ENCODE data around the gene SUN1. TPM values are rescaled to one million over a fixed set of nuclear protein-coding genes. Genes with fewer than 3 reads are reported as not detected.

SUN1 gene
- total RNA-seq, 1 experiment from 2014 or later = 181 TPM

DNA sequence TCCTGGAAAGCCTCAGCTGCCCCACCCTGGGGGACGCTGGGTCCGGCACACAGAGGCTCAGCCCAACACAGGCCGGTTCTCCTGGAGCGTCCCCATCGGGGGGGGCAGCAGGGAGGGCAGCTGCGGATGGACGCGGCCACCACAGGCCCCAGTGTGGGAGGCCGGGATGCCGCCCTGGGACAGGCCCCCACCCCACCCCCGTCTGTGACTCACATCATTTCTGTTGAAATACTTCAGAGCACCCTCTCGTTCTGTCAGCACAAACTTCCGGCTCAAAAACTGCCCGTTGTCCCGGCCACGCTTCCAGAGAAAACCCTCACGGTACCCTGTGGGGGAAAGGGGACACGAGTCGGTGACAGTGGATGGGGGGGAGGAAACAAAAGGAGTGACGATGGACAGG, 72.6 kb downstream of the SUN1 start:
- Histone ChIP-seq H3K36me3 (ENCODE audit: control insufficient read depth in 1 of 2, insufficient read depth in 2 of 2, low read length in 2 of 2) (no peaks in the 10 kb centered on the region), H4K20me1 (ENCODE audit: insufficient read depth) (no peaks in the 10 kb centered on the region), H3K27me3 (ENCODE audit: insufficient read depth, low read length) (0 out of 2 replicates have a peak, but pooled peaks cover 2% of the 10 kb centered on the region), H3K79me2 (ENCODE audit: insufficient read depth, low read length) (no peaks in the 10 kb centered on the region), H3K9me3 (ENCODE audit: control insufficient read depth in 1 of 2, insufficient read depth in 1 of 2, low read depth in 1 of 2, low read length in 2 of 2) (no peaks in the 10 kb centered on the region), H3K4me3 (replicated peaks in 1 of 2; ENCODE audit: low read depth in 1 of 2, low read length in 2 of 2) (no peak overlapping the region), H2AFZ (ENCODE audit: low read depth, low read length, poor library complexity, severe bottlenecking) (no peak overlapping the region), H3K9me2 (ENCODE audit: insufficient read depth) (no peaks in the 10 kb centered on the region), H3K27ac (ENCODE audit: low read depth, low read length) (no peak overlapping the region), H3K9ac (ENCODE audit: low read length) (no peak overlapping the region), H3K4me1 (ENCODE audit: control insufficient read depth in 1 of 2, insufficient read depth in 2 of 2, low read length in 2 of 2) (peaks cover 10 to 15% of the 10 kb centered on the region in 2 experiments), H3K4me2 (ENCODE audit: low read length) (no peak overlapping the region)
- no peak for ATAC-seq
- BruUV-seq (replicated peaks) = no TSS peak
- TF ChIP-seq POLR2A (IDR thresholded peaks at IDR 0.05; ENCODE audit: borderline replicate concordance, extremely low read depth, insufficient read depth, insufficient read length) (no peak), TCF7L2 (IDR thresholded peaks at IDR 0.05; ENCODE audit: borderline replicate concordance, extremely low read depth, insufficient read depth, insufficient read length) (no peak), EZH2phosphoT487 (IDR thresholded peaks at IDR 0.05; ENCODE audit: borderline replicate concordance) (no peak), JUND (IDR thresholded peaks at IDR 0.05) (no peak), FOSL1 (IDR thresholded peaks at IDR 0.05; ENCODE audit: low read depth) (no peak), SRF (IDR thresholded peaks at IDR 0.05; ENCODE audit: low read depth) (no peak), SIN3A (IDR thresholded peaks at IDR 0.05; ENCODE audit: low read depth) (no peak), EZH2 (IDR thresholded peaks at IDR 0.05) (no peak), ZNF274 (IDR thresholded peaks at IDR 0.05; ENCODE audit: low read depth, low read length) (no peak), YY1 (IDR thresholded peaks at IDR 0.05; ENCODE audit: extremely low read depth, insufficient replicate concordance, low read depth, low read length) (no peak), CEBPB (IDR thresholded peaks at IDR 0.05; ENCODE audit: low read depth) (no peak), RAD21 (IDR thresholded peaks at IDR 0.05; ENCODE audit: low read depth) (no peak), ZFX (IDR thresholded peaks at IDR 0.05) (no peak), CBX3 (IDR thresholded peaks at IDR 0.05; ENCODE audit: low read depth) (no peak)
- TF ChIP-seq, protein P1, sequence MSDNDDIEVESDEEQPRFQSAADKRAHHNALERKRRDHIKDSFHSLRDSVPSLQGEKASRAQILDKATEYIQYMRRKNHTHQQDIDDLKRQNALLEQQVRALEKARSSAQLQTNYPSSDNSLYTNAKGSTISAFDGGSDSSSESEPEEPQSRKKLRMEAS (IDR thresholded peaks at IDR 0.05) = no peak
- TF ChIP-seq, protein P2, sequence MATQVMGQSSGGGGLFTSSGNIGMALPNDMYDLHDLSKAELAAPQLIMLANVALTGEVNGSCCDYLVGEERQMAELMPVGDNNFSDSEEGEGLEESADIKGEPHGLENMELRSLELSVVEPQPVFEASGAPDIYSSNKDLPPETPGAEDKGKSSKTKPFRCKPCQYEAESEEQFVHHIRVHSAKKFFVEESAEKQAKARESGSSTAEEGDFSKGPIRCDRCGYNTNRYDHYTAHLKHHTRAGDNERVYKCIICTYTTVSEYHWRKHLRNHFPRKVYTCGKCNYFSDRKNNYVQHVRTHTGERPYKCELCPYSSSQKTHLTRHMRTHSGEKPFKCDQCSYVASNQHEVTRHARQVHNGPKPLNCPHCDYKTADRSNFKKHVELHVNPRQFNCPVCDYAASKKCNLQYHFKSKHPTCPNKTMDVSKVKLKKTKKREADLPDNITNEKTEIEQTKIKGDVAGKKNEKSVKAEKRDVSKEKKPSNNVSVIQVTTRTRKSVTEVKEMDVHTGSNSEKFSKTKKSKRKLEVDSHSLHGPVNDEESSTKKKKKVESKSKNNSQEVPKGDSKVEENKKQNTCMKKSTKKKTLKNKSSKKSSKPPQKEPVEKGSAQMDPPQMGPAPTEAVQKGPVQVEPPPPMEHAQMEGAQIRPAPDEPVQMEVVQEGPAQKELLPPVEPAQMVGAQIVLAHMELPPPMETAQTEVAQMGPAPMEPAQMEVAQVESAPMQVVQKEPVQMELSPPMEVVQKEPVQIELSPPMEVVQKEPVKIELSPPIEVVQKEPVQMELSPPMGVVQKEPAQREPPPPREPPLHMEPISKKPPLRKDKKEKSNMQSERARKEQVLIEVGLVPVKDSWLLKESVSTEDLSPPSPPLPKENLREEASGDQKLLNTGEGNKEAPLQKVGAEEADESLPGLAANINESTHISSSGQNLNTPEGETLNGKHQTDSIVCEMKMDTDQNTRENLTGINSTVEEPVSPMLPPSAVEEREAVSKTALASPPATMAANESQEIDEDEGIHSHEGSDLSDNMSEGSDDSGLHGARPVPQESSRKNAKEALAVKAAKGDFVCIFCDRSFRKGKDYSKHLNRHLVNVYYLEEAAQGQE (IDR thresholded peaks at IDR 0.05; ENCODE audit: low read depth) = no peak
- TF ChIP-seq, protein P3, sequence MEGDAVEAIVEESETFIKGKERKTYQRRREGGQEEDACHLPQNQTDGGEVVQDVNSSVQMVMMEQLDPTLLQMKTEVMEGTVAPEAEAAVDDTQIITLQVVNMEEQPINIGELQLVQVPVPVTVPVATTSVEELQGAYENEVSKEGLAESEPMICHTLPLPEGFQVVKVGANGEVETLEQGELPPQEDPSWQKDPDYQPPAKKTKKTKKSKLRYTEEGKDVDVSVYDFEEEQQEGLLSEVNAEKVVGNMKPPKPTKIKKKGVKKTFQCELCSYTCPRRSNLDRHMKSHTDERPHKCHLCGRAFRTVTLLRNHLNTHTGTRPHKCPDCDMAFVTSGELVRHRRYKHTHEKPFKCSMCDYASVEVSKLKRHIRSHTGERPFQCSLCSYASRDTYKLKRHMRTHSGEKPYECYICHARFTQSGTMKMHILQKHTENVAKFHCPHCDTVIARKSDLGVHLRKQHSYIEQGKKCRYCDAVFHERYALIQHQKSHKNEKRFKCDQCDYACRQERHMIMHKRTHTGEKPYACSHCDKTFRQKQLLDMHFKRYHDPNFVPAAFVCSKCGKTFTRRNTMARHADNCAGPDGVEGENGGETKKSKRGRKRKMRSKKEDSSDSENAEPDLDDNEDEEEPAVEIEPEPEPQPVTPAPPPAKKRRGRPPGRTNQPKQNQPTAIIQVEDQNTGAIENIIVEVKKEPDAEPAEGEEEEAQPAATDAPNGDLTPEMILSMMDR (IDR thresholded peaks at IDR 0.05 in 2 of 3, conservative IDR thresholded peaks at IDR 0.05 in 1 of 3; ENCODE audit: borderline replicate concordance in 1 of 3, insufficient read depth in 1 of 3, low read depth in 2 of 3, low read length in 2 of 3) = no peak
- intact Hi-C loops (cut with micrococcal nuclease) = loop anchor here (10.0 kb wide), 1 partner anchor 160 kb away; no protein-coding TSS in a partner anchor
- CTCF ChIA-PET = no interaction called here
- DNase-seq (ENCODE audit: low read depth, low spot score) = no peak
- RAD21 ChIA-PET (ENCODE audit: low non-redundant PET in 1 of 2, low total read pairs in 2 of 2, uncharacterized antibody in 2 of 2, unreplicated experiment in 2 of 2) = no interaction called here
- POLR2A ChIA-PET = no interaction called here
